ENCODE data around the gene OPRD1.
A peak's percentile ranks its signal among the peaks of the same experiment; 100 is the strongest.

OPRD1 gene

DNA sequence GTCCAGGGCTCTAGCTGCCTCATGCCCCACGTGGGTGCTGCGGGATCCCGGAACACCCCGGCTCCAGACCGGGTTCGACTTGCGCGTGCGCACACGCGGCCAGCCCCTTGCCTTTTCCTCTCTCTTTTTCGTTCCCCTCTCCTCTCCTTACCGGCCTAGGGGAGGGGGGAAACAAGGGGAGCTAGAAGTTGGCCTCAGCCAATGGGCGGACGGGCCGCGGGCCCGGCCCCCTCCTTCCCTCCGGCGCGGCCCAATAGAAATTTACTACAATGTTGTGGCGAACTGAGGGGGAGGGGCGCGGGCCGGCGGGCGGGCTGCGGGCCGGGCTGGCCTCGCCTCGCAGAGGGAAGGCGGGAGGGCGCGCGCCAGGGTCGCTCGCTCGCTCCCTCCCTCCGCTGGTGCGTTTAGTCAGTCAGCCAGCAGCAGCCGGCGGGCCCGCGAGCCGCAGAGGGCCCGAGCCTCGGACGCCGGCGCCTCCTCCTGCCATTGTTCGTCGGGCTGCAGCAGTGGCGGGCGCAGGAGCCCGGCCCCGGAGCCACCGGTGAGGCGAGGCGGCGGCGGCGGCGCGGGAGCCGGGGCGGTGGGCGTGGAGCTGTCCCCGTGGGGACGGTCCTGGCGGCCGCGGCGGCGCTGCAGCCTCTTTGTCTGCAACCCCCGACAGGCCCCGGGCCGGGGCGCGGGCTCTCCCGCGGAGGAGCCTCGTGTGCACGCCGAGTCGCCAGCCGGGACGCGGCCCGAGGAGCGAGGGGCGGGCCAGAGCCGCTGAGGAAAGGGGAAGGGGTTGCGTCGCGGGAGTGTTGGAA is 102.5 kb downstream of the OPRD1 start, which contains the start of gene EPB41:
Gene EPB41, plus strand, starts transcription at position 342 of the 803 bp plus-strand sequence. CDS start 72,869 bp downstream, outside the sequence.
- peak; percentile 93 for DNase-seq

DNA sequence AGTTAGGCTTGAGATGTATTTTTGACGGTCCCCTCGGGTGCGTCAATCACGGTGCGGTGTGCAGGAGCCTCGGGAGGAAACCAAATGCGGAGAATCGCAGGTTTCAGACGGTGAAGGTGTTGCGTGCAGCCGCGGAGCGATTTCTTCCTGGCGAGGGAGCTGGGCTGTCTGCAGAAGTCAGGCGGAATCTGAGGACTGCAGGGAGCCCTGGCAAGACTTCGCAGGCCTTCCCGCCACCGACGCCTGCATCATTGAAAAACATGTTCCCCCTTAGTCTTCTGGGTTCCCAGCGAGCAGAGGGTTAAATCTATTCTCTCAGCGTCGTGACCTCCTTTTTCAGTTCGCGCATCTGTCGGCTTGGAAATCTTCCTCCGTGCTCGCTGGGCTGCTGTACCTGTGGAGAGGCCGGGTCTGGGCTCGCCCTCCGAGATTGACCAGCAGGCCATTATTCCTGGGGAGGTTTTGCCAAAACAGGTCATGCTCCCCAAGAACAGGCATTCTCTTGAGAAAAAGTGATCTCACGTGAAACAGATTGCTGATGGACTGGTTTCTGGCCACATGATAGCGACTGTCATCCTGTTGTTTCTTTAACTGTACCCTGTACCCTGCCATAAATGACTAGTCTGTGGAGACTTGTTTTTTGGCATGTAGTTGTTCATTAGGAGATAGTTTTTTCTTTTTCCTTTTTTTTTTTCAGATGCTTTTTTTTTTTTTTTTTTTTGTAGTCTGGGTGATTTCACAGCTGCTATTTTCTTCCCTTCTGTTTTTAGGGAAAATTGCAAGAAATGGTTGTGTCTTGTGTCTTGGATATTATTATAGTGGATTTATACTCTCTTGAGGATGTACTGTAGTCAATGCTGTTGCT is 103.3 kb downstream of the OPRD1 start:
- DNase-seq: peak; percentile 67

DNA sequence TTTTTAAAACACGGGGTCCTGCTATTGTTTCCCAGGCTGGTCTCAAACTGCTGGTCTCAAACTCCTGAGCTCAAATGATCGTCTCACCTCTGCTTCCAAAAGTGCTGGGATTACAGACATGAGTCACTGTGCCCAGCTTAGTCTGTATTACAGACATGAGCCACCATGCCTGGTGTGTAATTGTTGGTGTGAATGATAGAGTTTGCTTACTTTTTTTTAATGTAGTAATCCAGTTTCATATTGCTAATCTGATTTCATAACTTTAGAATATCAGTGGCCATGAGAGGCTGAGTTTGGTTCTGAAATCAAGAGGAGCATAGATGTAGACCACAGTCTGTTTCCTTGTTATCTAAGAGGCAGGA is 105.8 kb downstream of the OPRD1 start:
- DNase-seq: peak; percentile 50
